K562 (cell line): Measurements from ENCODE around the gene MVK. TPM values are rescaled to one million over a fixed set of nuclear protein-coding genes. Genes with fewer than 3 reads are reported as not detected.

Experiments
- AFF4 ChIP-seq: sonication (generic); formaldehyde crosslinking; IDR thresholded peaks from 2 replicates; pipeline ENCODE4 v1.8.0; 2023; ENCODE audit warnings: mild to moderate bottlenecking, missing genetic modification reagents
- ATF6 ChIP-seq: sonication (generic); formaldehyde crosslinking; IDR thresholded peaks from 2 replicates; pipeline ENCODE4 v1.4.0; 2020; ENCODE audit warnings: mild to moderate bottlenecking, missing genetic modification reagents
- E2F3 ChIP-seq: fragments of 250-450 bp; sonication (Bioruptor Pico); IDR thresholded peaks from 2 replicates; pipeline ENCODE4 v1.4.0; 2020; ENCODE audit warnings: mild to moderate bottlenecking
- FOXA3 ChIP-seq, 2 experiments: fragments of 450-650 bp in 1 of 2; sonication (generic) in 1 of 2; formaldehyde crosslinking; IDR thresholded peaks in 1 of 2; conservative IDR thresholded peaks in 1 of 2; 2 replicates each; pipeline versions ENCODE4 v1.4.0 to v1.8.0; 2020 to 2022; ENCODE audit warnings: mild to moderate bottlenecking in 2 of 2, missing genetic modification reagents in 1 of 2
- GABPA ChIP-seq: fragments of 200-800 bp; sonication (Bioruptor generic); conservative IDR thresholded peaks from 2 replicates; pipeline ENCODE4 v1.6.1; 2016; ENCODE audit warnings: low read depth, missing genetic modification characterization, missing compliant biosample characterization
- LEF1 ChIP-seq: fragments of 450-650 bp; IDR thresholded peaks from 2 replicates; pipeline ENCODE4 v1.6.1; 2016; ENCODE audit warnings: mild to moderate bottlenecking
- PML ChIP-seq: IDR thresholded peaks from 2 replicates; pipeline ENCODE4 v1.6.1; 2012; ENCODE audit warnings: low read length, inconsistent platforms
- RAD21 ChIP-seq, 2 experiments: fragments of 250-450 bp in 1 of 2; fragments of 450-650 bp in 1 of 2; sonication (Bioruptor Pico) in 1 of 2; formaldehyde crosslinking in 1 of 2; IDR thresholded peaks in 1 of 2; conservative IDR thresholded peaks in 1 of 2; 2 replicates each; pipeline versions ENCODE4 v1.4.0 to v1.8.0; 2020 to 2022; ENCODE audit warnings: mild to moderate bottlenecking in 2 of 2, moderate library complexity in 1 of 2
- TEAD1 ChIP-seq, 2 experiments: fragments of 450-650 bp in 1 of 2; sonication (generic) in 1 of 2; formaldehyde crosslinking; IDR thresholded peaks; 2 replicates each; pipeline versions ENCODE4 v1.4.0 to v1.8.0; 2020 to 2022; ENCODE audit warnings: mild to moderate bottlenecking in 2 of 2, missing genetic modification reagents in 1 of 2
- ZNF146 ChIP-seq: IDR thresholded peaks from one replicate; pipeline ENCODE4 v1.6.1; 2018; ENCODE audit warnings: missing compliant biosample characterization; ENCODE audit not compliant: unreplicated experiment
- ZNF384 ChIP-seq: IDR thresholded peaks from 2 replicates; pipeline ENCODE4 v1.6.1; 2012; ENCODE audit warnings: low read depth, low read length, improper control_type of control experiment
- ZNF780A ChIP-seq: fragments of 250-450 bp; sonication (Bioruptor Pico); IDR thresholded peaks from 2 replicates; pipeline ENCODE4 v1.5.0; 2021; ENCODE audit warnings: mild to moderate bottlenecking
- polyA plus RNA-seq, 8 experiments: library from polyadenylated mRNA; depleted of rRNA in 4 of 8; stranded (reverse) in 5 of 8; unstranded in 3 of 8; fragments of >200 nt; fragmentation: Nextera tagmentation in 2 of 8; fragmentation: Illumina TruSeq in 1 of 8; extraction: Ambion mirVana in 2 of 8; extraction: Trizol in 1 of 8; gene quantifications; 2 replicates each; pipeline versions ENCODE4 v1.2.1 to v1.2.3, GENCODE V29; 2011 to 2014; ENCODE audit warnings: inconsistent platforms in 1 of 8, missing spikeins in 1 of 8
- total RNA-seq, 7 experiments: library from RNA; depleted of rRNA in 6 of 7; stranded (reverse); fragments of >200 nt in 6 of 7; fragmentation: Illumina TruSeq in 2 of 7; extraction: Trizol in 2 of 7; gene quantifications; 2 replicates each; pipeline versions ENCODE4 v1.2.1 to v1.2.3, GENCODE V29; 2011 to 2021; ENCODE audit warnings: low replicate concordance in 1 of 7
- TF ChIP-seq, protein P1 (sequence below): sonication (generic); formaldehyde crosslinking; IDR thresholded peaks from 2 replicates; pipeline ENCODE4 v1.8.1; 2023; ENCODE audit warnings: mild to moderate bottlenecking, missing genetic modification reagents
- TF ChIP-seq, protein P2 (sequence below): fragments of 250-450 bp; sonication (Bioruptor Pico); IDR thresholded peaks from 2 replicates; pipeline ENCODE4 v1.5.0; 2020; ENCODE audit warnings: mild to moderate bottlenecking

The MVK gene
- total and polyA plus RNA-seq, 9 of the 15 experiments (the other 6 are each of a cell fraction or from before 2014, with no cell fraction given) = 0.41 to 33.6 (median 18.8) TPM

- TF ChIP-seq, protein P1, sequence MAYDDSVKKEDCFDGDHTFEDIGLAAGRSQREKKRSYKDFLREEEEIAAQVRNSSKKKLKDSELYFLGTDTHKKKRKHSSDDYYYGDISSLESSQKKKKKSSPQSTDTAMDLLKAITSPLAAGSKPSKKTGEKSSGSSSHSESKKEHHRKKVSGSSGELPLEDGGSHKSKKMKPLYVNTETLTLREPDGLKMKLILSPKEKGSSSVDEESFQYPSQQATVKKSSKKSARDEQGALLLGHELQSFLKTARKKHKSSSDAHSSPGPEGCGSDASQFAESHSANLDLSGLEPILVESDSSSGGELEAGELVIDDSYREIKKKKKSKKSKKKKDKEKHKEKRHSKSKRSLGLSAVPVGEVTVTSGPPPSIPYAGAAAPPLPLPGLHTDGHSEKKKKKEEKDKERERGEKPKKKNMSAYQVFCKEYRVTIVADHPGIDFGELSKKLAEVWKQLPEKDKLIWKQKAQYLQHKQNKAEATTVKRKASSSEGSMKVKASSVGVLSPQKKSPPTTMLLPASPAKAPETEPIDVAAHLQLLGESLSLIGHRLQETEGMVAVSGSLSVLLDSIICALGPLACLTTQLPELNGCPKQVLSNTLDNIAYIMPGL (CRISPR knock-in tag) = no peak
- no peak for TF ChIP-seq ZNF384
- no peak for TF ChIP-seq FOXA3 (CRISPR knock-in tag; conservative IDR thresholded peaks at IDR 0.05 in 1 of 2, IDR thresholded peaks at IDR 0.05 in 1 of 2)
- no peak for TF ChIP-seq ZNF146
- TF ChIP-seq PML = no peak
- TF ChIP-seq ZNF780A = no peak
- TF ChIP-seq LEF1 = no peak
- no peak for TF ChIP-seq TEAD1 (CRISPR knock-in tag; IDR thresholded peaks at IDR 0.05)
- TF ChIP-seq GABPA (tag) = no peak
- TF ChIP-seq, protein P2, sequence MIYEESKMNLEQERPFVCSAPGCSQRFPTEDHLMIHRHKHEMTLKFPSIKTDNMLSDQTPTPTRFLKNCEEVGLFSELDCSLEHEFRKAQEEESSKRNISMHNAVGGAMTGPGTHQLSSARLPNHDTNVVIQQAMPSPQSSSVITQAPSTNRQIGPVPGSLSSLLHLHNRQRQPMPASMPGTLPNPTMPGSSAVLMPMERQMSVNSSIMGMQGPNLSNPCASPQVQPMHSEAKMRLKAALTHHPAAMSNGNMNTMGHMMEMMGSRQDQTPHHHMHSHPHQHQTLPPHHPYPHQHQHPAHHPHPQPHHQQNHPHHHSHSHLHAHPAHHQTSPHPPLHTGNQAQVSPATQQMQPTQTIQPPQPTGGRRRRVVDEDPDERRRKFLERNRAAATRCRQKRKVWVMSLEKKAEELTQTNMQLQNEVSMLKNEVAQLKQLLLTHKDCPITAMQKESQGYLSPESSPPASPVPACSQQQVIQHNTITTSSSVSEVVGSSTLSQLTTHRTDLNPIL (CRISPR knock-in tag) = no peak
- TF ChIP-seq ATF6 = no peak
- TF ChIP-seq E2F3 (CRISPR knock-in tag) = no peak
- no peak for TF ChIP-seq AFF4 (CRISPR knock-in tag)
- peak; percentile 68 to 86 for TF ChIP-seq RAD21 (CRISPR knock-in tag; conservative IDR thresholded peaks at IDR 0.05 in 1 of 2, IDR thresholded peaks at IDR 0.05 in 1 of 2)
- TF ChIP-seq, all 486 proteins: peak for 40
Observed at GRCh38 chr12:109597795-109598427, 24.3 kb downstream of the MVK start (continued).
